NCI-H187 treated with DMSO at 0.1 percent for 48 hours (cell line): ENCODE results near the gene MFAP3L.
A peak's percentile ranks its signal among the peaks of the same experiment; 100 is the strongest.

Source experiments
- DNase-seq: peaks from one replicate; lab custom pipeline; 2025; lab: John Stamatoyannopoulos, UW

The MFAP3L gene

DNA sequence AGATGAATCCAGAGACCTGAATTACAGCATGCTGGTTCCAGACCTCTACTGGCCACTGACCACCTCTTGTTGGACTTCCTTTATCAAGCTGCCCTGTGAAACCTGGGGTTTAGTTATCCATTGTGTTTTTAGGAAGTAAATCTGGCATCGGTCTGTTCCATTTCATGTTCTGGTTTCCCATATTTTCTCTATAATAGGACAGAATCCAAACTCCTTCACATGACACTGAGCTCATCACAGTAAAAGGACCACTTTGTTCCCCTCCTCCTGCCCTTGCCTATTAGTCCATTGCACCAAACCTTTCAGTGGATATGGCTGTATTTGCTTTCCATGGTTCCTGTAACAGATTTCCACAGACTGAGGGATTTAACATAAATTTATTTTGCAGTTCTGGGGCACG, 4.0 kb downstream of the MFAP3L start:
- DNase-seq = no peak

DNA sequence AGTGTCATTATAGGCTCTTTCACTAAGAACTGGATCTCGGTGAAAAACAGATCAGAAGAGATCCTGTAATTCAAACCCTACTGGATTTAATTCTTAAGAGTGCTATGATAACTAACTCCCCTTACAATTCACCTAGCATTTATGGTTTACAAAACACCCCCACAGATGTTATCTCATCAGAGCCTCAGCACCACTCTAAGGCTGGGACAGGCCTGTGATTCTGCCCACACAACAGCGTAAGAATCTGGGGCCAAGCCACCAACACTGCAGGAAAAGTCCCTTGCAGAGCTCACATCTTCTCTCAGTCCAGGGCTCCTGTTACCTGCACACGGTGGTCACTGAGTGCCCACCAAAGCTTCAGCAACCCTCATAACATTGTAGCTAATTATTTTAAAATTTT, 8.9 kb downstream of the MFAP3L start:
- no peak for DNase-seq

DNA sequence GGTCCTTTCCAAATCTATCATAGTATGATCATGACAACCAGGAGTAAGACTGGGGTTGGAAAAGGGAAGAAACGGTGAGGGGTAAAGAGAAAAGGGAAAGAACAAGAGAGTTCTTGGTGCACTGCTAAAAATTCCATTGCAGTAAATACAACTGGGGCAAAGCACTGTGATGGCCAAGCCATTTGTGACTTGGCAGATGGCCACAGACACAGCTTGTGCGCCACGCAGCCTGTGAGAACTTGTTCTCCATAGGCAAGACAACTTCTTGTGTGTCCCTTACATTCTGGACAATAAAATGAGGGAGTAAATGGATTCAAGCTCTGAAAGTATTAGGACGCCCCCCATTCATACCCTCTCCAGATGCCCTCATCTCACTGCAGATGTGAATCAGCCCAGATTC, 10.9 kb downstream of the MFAP3L start:
- DNase-seq = no peak

DNA sequence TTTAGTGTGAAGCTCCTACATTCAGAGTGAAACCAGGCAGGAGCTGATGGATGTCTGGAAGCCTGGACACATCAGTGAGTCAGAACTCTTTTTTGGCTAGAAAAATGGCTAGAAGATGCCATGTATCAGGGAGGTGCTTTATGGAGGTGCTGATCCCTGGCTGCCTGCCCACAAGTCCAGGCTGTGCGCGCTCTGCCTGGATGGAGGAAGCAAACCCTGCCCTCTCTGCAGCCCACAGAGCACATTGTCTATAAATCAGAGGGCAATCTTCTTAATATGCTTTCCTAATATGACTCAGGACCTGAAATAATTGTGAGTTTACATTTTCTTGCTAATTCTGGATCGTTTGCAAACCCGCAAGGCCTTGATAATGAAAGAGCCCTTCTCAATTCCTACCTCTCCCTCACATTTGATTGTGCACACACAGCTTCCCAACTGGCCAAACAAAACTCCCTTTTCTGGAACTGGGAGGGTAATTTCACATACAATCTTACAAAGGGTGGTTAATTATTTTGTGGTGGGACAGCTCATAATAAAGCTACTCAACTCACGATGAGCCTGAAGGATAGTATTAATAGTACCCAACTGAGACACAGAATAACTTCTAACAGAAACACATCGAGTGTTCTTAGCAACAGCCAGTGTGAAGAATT, 11.7 kb downstream of the MFAP3L start:
- DNase-seq = no peak

DNA sequence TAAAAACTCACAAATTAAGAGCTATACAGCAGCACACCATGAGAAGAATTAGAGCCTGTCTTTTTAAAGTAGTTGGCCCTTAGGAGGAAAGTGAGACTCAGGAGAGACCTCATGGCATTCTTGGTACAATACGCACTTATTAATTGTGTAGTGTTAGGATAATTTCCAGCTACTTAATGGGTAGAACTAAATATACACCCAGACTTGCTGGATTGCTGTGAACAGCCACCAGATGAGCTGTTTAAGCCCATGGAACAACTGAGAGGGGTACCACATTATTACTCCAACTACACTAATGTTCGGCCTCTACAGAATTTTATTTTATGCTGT, 13.6 kb downstream of the MFAP3L start:
- DNase-seq = no peak

DNA sequence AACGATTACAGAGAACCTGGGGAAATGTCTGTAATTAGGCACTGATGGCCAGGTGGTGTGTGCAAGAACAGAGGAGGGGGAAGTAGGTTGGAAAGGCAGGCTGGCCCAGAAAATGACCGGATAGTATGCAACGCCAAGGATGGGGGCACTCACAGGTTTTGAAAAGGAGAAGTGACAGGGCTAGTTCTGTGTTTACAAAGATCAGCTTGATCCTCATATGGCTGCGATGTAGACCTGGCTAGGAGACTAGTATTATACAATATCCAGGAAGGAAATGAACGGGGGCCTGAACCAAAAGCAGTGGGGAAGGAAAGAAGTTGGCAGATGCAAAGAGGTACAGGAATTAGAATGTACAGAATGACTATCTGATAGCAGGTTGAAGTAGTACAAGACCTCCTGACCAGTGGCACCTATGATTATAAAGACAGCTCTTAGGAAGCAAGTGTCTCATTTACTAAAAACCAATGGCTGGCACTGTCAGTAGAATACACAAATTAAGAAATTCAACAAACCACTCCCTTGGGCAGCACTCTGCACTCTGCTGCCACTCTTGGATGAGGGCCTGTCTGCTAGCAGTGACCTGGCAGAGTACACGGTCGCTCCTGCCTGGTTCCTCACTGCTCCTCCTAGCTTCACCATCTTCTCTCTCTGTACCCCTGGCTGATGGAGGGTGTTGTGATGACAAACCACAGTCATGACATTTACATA, 14.1 kb downstream of the MFAP3L start:
- no peak for DNase-seq

DNA sequence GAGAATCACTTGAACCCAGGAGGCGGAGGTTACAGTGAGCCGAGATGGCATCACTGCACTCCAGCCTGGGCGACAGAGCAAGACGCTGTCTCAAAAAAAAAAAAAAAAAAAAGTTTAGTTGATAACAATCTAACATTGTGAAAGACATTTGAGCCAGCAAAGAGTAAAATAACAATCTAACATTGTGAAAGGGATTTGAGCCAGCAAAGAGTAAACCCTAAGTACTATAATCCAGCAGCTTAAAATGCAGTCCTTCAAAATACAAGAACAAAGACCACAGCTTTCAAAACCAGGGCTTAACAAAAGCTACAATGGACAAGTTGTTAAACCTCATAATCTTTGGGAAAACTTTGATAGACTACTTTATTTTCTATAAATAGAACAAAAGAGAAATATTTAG, 16.9 kb downstream of the MFAP3L start:
- no peak for DNase-seq

DNA sequence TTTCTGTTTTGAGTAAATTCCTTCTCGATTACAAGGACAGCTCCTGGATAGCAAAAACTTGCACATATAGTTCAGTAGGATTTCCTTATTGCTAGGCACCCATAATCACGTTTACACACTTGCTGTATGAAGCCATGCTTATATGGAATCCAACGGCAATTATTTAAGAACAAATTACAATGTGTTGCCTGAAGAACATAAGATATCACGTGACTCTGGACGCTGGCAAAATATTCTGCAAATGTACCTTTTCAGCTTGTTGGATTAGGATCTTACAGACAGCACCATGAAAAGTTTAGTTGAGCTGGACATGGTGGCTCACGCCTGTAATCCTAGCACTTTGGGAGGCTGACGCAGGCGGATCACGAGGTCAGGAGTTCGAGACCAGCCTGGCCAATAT, 17.4 kb downstream of the MFAP3L start:
- no peak for DNase-seq

DNA sequence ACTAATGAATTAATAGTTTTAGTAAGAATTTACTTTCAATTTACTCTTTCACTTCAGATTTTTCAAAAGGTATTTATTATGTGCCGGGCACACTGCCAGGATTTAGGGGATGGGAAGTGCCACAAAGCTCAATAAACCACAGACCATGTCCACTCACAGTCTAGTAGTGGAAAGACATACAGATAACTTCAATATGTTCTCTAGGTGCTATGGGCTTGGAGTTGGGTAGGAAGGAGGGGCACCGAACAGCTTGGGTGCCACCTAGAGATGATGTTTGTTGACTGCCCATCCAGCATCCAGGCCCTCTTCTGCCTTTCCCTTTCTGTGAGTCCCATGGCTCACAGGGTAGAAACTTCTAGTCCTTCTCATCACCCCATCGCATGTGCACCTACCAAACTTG, 17.8 kb downstream of the MFAP3L start:
- DNase-seq = no peak

DNA sequence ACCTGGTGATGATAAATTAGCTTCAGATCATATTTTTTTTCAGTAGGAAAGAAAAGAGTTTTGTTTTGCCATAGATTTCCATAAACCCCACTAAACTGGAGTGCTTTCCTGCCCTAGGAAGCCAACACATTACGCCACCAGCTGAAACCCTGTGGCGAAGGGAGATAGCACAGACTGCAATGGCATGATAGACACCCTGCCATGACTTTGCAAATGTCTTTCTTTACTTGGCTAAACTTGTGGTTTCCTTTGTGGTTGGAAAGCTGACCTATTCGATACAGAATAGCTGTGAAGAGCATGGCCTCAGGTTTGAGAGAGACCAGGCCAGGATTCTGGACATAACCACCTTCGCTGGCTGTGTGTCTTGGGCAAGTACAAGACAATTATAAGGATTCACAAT, 19.1 kb downstream of the MFAP3L start:
- DNase-seq = no peak

DNA sequence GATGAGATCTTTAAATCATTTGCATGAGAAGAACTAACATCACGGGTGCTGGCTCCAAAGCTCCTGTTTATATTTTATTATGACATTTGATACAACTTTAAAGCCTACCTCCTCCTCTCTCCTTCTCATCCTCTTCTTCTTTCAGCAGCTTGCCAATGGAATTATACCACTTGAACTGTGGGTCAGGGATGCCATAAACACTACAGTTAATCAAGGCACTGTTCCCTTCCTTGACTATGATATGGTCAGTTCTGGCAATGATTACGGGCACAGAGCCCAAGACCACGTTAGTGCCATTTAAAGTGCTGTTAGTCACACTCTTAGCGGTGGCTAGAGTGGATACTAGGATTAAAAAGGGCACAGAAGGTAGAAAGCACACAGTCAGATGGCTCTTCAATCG, 20.7 kb downstream of the MFAP3L start:
- DNase-seq = peak; percentile 53

DNA sequence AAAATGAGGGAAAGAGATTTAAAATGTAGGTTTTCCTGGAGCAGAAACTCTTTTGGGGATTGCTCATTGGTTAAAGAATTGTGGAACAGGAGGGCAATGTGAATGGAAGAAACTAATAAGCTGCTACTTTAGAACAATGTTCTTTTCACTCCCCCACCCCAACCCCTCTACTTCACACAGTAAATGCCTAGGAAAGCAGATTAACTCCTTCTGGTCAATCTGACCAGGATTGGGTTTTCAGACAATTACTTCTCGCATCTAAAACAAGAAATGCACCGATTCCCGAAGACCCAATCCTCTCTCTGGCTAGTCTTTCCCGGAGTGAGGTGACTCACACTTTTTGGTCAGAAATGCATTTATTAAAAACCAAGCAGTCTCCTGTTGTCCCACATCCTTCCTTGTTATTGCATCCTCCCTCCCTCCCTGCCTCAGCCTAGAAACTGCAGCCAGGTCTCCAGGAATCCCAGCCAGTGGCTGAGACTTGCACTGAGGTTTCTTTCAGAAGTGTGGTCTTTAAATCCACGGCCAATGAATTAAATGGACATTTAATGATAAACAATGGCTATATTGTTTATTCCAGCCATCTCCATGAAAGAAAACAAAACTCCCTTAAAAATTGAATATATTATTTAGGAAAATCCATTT, 21.4 kb downstream of the MFAP3L start:
- DNase-seq = no peak

DNA sequence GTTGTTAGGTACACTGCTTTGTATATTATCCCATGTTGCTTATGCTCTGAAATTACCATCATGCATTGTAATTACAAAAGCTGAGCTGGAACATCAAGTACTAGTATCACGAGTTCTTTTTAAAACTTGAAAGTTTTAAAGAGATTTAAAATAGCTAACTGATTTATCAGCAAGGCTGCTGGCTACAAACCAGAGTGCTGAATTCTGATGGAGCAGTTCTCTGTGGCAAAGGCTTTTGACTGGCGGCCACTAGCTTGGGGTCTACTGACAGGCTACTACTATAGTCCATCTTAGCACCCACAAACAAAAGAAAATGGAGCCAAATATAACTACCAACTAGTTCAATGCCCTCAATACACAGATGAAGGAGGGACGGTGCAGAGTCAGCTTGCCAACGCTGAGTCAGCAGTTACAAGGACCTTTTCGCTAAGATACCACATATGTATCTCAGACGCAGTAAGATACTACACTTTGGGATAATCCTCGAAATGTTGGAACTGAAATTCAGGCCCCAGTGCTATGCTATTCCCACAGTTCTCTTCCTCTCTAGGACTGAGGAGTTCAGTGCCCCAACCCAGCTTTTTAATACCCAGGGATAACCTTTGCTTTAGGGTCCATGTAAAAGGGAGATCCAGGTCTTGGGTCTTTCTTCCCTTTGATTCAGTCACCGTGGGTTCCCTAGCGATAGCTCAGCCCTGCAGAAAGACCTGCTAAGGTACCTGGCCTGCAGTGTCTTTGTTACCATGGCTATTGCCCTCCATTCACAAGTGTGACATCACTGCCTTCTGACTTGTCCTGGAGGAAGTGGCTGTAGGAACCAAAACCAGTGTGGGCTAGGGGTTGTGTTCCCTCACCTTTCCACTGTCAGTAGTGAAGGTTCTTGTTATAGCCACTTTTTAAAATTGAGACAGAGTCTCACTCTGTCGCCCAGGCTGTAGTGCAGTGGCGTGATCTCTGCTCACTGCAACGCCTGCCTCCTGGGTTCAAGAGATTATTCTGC, 22.8 kb downstream of the MFAP3L start:
- no peak for DNase-seq

DNA sequence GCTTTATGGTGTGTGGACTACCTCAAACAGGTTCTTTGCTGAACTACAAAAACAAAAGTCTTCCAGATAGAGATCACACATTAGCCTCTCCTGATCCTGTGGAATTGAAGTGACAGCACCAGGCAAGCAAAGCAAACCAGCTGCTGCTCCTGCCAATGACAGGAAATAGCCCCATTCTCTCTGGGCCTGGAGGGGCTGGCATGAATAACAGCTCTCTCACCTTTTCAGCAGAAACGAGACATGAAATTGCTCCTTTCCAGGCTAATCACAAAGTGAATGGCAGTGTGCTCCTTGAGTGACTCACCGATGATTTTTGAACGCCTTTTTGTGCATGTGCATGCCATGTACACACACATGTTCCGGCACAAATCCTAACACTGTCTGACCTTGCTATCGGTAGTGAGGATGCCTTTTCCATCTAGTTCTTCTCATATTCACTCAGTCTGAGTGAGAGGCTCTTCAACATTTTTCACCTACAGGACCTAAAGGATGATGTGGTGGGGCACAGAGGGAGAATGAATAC, 24.4 kb downstream of the MFAP3L start:
- DNase-seq = no peak

DNA sequence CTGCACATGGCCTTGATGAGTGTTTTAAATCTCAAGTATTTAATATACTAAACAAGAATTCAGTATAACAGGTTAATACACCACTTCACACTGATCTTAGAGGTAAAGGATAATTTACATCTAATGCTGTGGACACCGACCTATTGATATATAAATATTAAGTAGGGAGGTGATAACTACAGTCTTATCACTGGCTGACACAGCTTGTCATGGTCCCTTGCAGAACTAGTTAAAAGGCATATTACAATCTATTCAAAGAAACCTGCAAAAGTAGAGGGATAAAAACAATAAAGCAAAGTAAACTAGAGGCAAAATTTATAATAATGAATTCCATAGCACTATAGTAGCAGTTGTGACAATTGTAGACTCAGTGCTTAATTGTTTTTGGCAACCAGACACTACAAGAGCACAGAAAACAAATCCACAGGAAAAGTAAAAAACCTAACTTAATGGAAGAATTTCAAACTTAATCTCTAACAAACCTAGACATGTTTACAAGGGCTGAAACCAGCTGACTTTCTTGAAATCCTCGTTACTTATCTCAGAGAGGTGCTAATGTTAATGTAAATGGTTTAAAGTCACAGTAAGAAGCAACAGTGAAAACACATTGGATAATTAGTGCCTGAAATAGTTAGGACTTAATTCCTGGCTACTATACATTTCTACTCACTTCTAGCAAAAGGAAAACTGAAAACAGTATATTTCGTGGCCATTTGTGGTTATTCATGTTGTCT, 25.0 kb downstream of the MFAP3L start:
- DNase-seq = no peak

DNA sequence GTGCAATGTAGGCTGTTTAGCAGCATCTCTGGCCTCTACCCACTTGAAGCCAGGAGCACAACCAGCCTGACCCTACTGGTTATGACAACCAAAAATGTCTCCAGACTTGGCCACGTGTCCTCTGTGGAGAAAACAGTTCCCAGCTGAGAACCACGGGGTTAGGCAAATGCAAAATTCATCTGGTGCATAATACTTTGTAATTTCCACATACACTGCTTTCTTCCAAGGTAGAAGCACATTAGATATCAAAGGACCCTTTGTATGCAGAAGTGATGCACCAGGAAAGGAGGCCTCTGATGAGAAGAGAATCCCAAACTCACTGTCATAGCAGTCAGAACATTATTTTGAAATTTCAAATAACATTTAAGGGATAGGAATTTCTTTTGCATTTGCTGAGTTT, 26.3 kb downstream of the MFAP3L start:
- DNase-seq = no peak

DNA sequence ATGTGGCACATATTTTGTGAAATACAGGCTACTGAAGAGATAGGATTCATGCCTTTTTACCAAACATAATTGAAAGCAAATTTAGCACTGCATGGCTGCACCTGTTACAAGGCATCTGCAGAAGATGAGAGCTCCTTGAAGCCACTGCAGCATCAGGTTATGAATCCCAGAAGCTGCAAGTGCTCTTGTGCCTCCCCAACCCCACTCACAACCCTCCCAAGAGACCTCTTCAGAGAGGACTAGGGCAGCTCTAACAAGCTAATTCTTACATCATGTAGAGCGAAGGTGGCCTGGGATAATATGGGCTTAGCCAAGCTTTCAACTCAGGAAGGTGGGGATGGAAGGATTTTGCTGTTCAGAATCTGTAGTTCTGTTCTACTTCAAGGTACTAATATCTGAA, 27.2 kb downstream of the MFAP3L start:
- peak; percentile 80 for DNase-seq

DNA sequence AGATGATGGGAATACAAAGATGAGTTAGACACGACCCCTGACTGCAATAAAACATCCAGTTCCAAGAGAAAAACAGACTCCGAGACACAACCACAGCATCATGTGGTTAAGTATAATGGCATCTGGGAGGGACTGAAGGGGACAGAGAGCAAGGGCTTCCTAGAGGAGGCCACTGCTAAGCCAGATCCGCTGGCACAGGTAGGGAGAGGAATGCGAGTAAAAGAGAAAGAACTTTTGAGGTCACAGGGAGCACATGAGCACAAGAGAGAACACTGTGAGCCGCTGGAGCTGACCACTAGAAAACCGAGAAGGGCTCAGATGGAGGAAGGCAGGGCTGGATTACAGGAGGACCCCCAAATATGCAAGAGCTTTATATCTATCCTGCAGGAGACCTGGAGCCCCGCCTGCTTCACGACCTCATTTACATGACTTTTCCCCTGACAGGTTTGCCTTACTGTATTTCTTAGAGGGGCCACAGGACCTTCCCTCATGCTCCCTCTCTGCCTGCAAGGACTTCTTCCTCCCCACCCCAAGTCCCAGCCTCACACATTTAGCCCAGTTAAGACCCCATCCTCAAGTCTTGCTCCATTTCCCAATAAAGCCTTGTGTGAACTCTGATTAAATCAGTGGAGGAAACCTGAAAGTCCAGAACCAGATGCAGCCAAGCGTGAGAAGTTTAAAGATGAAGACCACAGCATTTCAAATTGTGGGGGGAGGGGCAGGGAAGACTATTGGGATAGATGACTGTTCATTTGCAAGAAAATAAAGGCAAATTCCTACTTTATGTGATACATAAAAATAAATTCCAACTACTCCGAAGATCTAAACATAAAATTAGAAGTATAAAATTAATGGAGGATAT, 29.6 kb downstream of the MFAP3L start:
- DNase-seq = no peak

DNA sequence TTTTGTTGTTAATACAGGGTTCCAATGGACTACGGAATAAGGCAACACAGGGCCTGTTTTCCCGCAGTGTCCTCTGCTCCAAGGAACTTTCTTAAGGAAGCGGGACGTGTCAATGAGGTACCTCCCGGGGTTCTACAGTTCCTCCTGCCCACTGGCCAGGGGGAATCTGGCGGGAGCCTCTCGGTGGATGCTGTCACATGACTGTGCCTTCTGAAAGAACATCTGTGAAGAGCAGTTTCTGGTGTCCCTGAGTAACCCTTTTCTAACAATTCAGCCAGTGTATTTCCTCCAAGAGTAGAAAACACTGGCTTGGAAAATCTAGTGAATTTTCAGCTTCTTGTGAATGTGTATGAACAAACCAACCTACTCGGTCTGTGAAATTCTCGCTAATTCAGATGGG, 32.7 kb downstream of the MFAP3L start:
- DNase-seq = no peak

DNA sequence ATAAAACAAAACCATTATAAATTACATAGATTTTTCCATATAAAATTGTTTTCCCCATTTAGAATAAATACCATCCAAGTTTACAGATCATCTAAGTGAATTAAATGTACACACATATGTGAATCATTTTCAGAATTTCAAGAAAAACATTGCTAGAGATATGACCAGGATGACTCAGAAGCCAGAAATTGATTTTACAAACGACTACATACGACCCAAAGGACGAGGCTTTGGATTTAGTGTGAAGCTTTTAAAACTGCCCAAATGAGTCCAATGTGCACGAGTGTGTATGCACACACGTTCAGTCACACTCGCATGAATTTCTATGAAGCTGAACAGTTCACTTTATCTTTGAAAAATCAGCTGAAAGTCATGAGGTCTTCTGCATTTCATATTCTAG, 37.9 kb downstream of the MFAP3L start:
- no peak for DNase-seq
